Muscle layer of duodenum (tissue), 2 donors: ENCODE results near the gene MLN.
A peak's percentile ranks its signal among the peaks of the same experiment; 100 is the strongest.

Source experiments
- H3K27ac ChIP-seq: one replicate; pipeline ENCODE4 v1.7.0; 2013; ENCODE audit warnings: mild to moderate bottlenecking, low read length
- H3K27me3 ChIP-seq: one replicate; pipeline ENCODE4 v1.7.0; 2013; ENCODE audit warnings: low read depth, mild to moderate bottlenecking, control low read depth, low read length
- H3K36me3 ChIP-seq, 2 donors: one replicate each; pipeline ENCODE4 v1.7.0; 2013; ENCODE audit warnings: low read length in 2 of 2, control low read depth in 1 of 2, mild to moderate bottlenecking in 1 of 2; ENCODE audit not compliant: insufficient read depth in 2 of 2, control insufficient read depth in 1 of 2
- H3K4me1 ChIP-seq, 2 donors: one replicate each; pipeline ENCODE4 v1.7.0; 2013; ENCODE audit warnings: low read length in 2 of 2, mild to moderate bottlenecking in 2 of 2, control low read depth in 1 of 2, moderate library complexity in 1 of 2; ENCODE audit not compliant: insufficient read depth in 2 of 2, control insufficient read depth in 1 of 2
- H3K4me3 ChIP-seq, 2 donors: one replicate each; pipeline ENCODE4 v1.7.0; 2013; ENCODE audit warnings: low read length in 2 of 2, low read depth in 1 of 2, mild to moderate bottlenecking in 1 of 2
- H3K9me3 ChIP-seq, 2 donors: one replicate each; pipeline ENCODE4 v1.7.0; 2013; ENCODE audit warnings: low read length in 2 of 2, control low read depth in 1 of 2, mild to moderate bottlenecking in 1 of 2; ENCODE audit not compliant: control insufficient read depth in 1 of 2
- donor health status: healthy.

Gene MLN

GRCh38 chr6:33785778-33786177 lies 18.0 kb downstream of the MLN start:
- peak overlapping the region; percentile 95 for H3K27ac ChIP-seq
- H3K4me3 ChIP-seq: no peak overlapping the region
- no peaks in the 10 kb centered on the region for H3K9me3 ChIP-seq
- H3K4me1 ChIP-seq: peaks cover 22 to 45% of the 10 kb centered on the region in 2 donors
- peaks cover 33 to 44% of the 10 kb centered on the region in 2 donors for H3K36me3 ChIP-seq
- H3K27me3 ChIP-seq: no peaks in the 10 kb centered on the region

GRCh38 chr6:33784787-33785186 lies 19.0 kb downstream of the MLN start:
- Histone ChIP-seq H3K9me3 (no peaks in the 10 kb centered on the region), H3K4me3 (no peak overlapping the region), H3K4me1 (peaks cover 22 to 46% of the 10 kb centered on the region in 2 donors), H3K27ac (peak overlapping the region; percentile 14), H3K27me3 (no peaks in the 10 kb centered on the region), H3K36me3 (peaks cover 43 to 54% of the 10 kb centered on the region in 2 donors)

GRCh38 chr6:33783781-33784520 lies 19.9 kb downstream of the MLN start:
- H3K36me3 ChIP-seq: peaks cover 51 to 62% of the 10 kb centered on the region in 2 donors
- peaks cover 22 to 46% of the 10 kb centered on the region in 2 donors for H3K4me1 ChIP-seq
- no peaks in the 10 kb centered on the region for H3K27me3 ChIP-seq
- no peaks in the 10 kb centered on the region for H3K9me3 ChIP-seq
- H3K4me3 ChIP-seq: no peak overlapping the region
- no peak overlapping the region for H3K27ac ChIP-seq

- H3K9me3 ChIP-seq: no peaks in the 10 kb centered on the region
- no peaks in the 10 kb centered on the region for H3K27me3 ChIP-seq
- H3K36me3 ChIP-seq: peaks cover 64 to 65% of the 10 kb centered on the region in 2 donors
- H3K4me1 ChIP-seq: peaks cover 20 to 42% of the 10 kb centered on the region in 2 donors
- H3K4me3 ChIP-seq: no peak overlapping the region
- H3K27ac ChIP-seq: no peak overlapping the region
Observed at GRCh38 chr6:33782561-33782960, 21.2 kb downstream of the MLN start.

- Histone ChIP-seq H3K27ac (no peak overlapping the region), H3K27me3 (no peaks in the 10 kb centered on the region), H3K4me1 (peaks cover 8 to 30% of the 10 kb centered on the region in 2 donors), H3K9me3 (no peaks in the 10 kb centered on the region), H3K4me3 (no peak overlapping the region), H3K36me3 (peaks cover 74 to 75% of the 10 kb centered on the region in 2 donors)
Observed at GRCh38 chr6:33781131-33781975, 22.4 kb downstream of the MLN start.

- peaks cover 1 to 16% of the 10 kb centered on the region in 2 donors for H3K4me1 ChIP-seq
- no peaks in the 10 kb centered on the region for H3K27me3 ChIP-seq
- peaks cover 88 to 89% of the 10 kb centered on the region in 2 donors for H3K36me3 ChIP-seq
- H3K9me3 ChIP-seq: no peaks in the 10 kb centered on the region
- H3K4me3 ChIP-seq: no peak overlapping the region
- no peak overlapping the region for H3K27ac ChIP-seq
Observed at GRCh38 chr6:33779895-33780294, 23.9 kb downstream of the MLN start.

GRCh38 chr6:33779290-33779689 lies 24.5 kb downstream of the MLN start:
- H3K27me3 ChIP-seq: no peaks in the 10 kb centered on the region
- peaks cover 0 to 11% of the 10 kb centered on the region in 2 donors for H3K4me1 ChIP-seq
- no peaks in the 10 kb centered on the region for H3K9me3 ChIP-seq
- H3K27ac ChIP-seq: no peak overlapping the region
- peaks cover 88 to 94% of the 10 kb centered on the region in 2 donors for H3K36me3 ChIP-seq
- no peak overlapping the region for H3K4me3 ChIP-seq

- peaks cover 82 to 88% of the 10 kb centered on the region in 2 donors for H3K36me3 ChIP-seq
- no peak overlapping the region for H3K27ac ChIP-seq
- peaks cover 0 to 11% of the 10 kb centered on the region in 2 donors for H3K4me1 ChIP-seq
- H3K27me3 ChIP-seq: no peaks in the 10 kb centered on the region
- no peaks in the 10 kb centered on the region for H3K9me3 ChIP-seq
- H3K4me3 ChIP-seq: no peak overlapping the region
Observed at GRCh38 chr6:33778444-33779121, 25.2 kb downstream of the MLN start.

GRCh38 chr6:33777398-33778388 lies 26.1 kb downstream of the MLN start:
- Histone ChIP-seq H3K27me3 (no peaks in the 10 kb centered on the region), H3K9me3 (no peaks in the 10 kb centered on the region), H3K4me3 (no peak overlapping the region), H3K36me3 (peaks cover 80 to 87% of the 10 kb centered on the region in 2 donors), H3K27ac (no peak overlapping the region), H3K4me1 (peaks cover 0 to 11% of the 10 kb centered on the region in 2 donors)

GRCh38 chr6:33776764-33777163 lies 27.0 kb downstream of the MLN start:
- Histone ChIP-seq H3K36me3 (peaks cover 78 to 87% of the 10 kb centered on the region in 2 donors), H3K4me1 (peaks cover 7 to 18% of the 10 kb centered on the region in 2 donors), H3K27me3 (no peaks in the 10 kb centered on the region)

More at GRCh38 chr6:33776764-33777163, 27.0 kb downstream of the MLN start:
- no peak overlapping the region for H3K27ac ChIP-seq
- H3K9me3 ChIP-seq: no peaks in the 10 kb centered on the region
- H3K4me3 ChIP-seq: no peak overlapping the region
